ENCODE results near the gene NCAM1. TPM values are rescaled to one million over a fixed set of nuclear protein-coding genes. Genes with fewer than 3 reads are reported as not detected.
A peak's percentile ranks its signal among the peaks of the same experiment; 100 is the strongest.

The NCAM1 gene
- total RNA-seq, 1 donor from 2014 or later: 244 TPM

DNA sequence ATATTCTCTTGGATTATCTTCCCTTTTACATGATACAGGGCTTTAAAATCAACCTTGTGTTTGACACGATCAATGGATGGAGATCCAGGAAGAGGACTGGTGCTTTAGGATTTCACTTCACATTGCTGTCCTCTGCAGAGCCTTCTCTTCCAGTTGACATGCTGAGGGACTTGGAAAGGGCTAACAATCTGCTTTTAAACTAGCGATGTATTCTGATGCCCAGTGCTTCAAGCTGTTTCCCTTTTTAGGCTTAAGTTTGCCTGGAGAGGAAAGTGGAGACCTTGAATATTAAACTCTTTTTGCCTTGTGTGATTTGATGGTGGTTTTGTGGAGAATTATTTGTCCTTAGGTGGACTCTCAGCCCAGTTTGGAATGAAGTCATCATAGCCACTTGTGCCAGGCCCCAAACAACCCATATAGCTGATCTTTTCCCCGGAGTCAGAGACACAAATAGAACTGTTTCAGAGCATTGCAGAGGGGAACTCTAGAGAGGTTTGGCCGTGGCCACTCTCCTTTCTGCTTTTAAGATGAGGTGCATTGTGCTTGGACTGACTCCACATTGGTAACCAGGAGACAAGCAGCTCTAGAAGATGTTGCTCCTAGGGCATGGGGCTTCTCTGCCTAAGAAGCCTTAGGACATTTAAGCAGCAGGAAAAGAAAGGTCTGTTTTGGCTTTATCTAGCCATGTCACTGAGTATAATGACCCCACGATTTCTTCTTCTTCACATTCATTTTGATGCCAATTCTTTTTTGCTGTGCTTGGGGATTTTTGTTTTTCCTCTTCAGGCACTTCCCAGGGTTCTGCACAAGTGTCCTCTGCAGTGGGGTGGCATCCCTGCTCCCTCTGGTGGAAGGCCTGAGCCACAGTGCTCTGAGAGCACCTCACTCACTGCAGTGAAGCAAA is 152.8 kb downstream of the NCAM1 start:
- ATAC-seq (peak; percentile 92), DNase-seq (peak; percentile 72)
- intact Hi-C loops (cut with micrococcal nuclease): loop anchor here (10.0 kb wide), 1 partner anchor 529 kb away; no protein-coding TSS in a partner anchor

GRCh38 chr11:113114705-113115027 is 153.4 kb downstream of the NCAM1 start:
- ATAC-seq (no peak), DNase-seq (no peak)
- intact Hi-C loops (cut with micrococcal nuclease): loop anchor here (10.0 kb wide), 1 partner anchor 530 kb away; no protein-coding TSS in a partner anchor

DNA sequence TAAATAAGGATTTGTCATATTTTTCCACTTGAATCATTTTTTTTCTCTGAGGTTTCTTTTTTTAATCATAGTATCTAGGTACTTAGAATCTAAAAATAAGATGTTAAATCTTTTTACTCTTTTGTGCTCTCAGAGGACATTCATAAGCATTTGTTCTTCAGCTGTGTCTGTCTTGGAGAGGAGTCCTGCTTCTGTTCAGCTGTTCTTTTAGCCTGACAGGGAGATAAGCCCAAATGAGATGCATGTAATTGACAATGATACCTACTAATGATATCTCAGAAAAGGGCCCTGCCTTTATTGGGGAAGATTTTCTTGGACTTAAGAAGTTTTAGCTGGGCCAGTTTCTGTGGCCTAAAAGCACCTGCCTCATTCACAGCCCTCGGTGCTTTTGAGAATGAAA is 156.9 kb downstream of the NCAM1 start:
- intact Hi-C loops (cut with micrococcal nuclease): loop anchor here (10.0 kb wide), 1 partner anchor 533 kb away; no protein-coding TSS in a partner anchor
- ATAC-seq (no peak), DNase-seq (no peak)

GRCh38 chr11:113119074-113119473 is 157.9 kb downstream of the NCAM1 start:
- DNase-seq (no peak), ATAC-seq (peak; percentile 68)
- intact Hi-C loops (cut with micrococcal nuclease): loop anchor here (10.0 kb wide), 1 partner anchor 534 kb away; no protein-coding TSS in a partner anchor

GRCh38 chr11:113119966-113120736 is 158.9 kb downstream of the NCAM1 start:
- no peak for DNase-seq
- ATAC-seq: no peak

DNA sequence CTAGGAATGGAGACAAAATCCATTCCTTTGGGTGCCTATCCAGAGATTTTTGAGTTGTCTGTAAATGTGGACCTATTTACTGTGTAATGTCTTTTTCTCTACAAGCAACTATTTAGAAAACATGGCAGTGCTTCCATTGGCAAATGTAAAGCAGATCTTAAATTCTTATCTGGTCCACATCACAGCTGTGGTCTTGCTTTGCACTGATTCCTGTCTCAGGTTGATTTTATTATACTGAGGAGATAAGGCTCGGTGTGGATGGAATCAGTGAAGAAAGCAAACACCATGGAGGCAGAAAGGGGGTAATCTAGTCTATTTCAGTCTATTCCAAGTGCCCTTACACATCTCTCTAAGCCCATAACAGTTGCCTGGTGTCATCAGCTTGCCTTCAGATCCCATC is 160.5 kb downstream of the NCAM1 start:
- ATAC-seq (no peak), DNase-seq (no peak)
- intact Hi-C loops (cut with micrococcal nuclease): no loop called here

More at GRCh38 chr11:113119966-113120736, 158.9 kb downstream of the NCAM1 start:
- intact Hi-C loops (cut with micrococcal nuclease): loop anchor here (10.0 kb wide), 1 partner anchor 535 kb away; no protein-coding TSS in a partner anchor

DNA sequence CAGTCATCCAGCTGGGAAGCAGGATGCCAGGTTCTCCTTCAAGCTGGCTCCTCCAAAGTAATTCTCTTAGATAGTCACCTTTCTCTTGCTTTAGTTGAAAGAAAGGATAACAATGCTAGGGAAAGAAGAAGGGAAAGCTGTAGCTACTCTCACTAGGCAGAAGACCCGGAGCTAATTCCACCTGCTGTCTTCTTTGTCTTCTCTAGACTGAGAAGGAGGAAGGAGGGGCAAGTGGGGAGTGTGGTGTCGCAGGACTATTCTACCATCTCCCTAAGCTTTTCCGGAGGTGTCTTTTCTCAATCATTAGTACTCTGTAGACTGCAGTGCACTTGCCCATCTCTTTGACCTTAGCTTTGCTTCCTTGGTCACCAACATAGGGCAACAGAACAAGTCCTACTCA is 162.8 kb downstream of the NCAM1 start:
- intact Hi-C loops (cut with micrococcal nuclease): no loop called here
- DNase-seq: no peak
- ATAC-seq: no peak

- no peak for ATAC-seq
- no peak for DNase-seq
- intact Hi-C loops (cut with micrococcal nuclease): no loop called here
Observed at GRCh38 chr11:113124578-113124977, 163.4 kb downstream of the NCAM1 start.

GRCh38 chr11:113129261-113129992 is 168.2 kb downstream of the NCAM1 start:
- ATAC-seq: no peak
- no peak for DNase-seq
- intact Hi-C loops (cut with micrococcal nuclease): no loop called here

- DNase-seq (no peak), ATAC-seq (no peak)
- intact Hi-C loops (cut with micrococcal nuclease): loop anchor here (10.0 kb wide), 1 partner anchor 124 kb away; no protein-coding TSS in a partner anchor
Observed at GRCh38 chr11:113131036-113131775, 170.0 kb downstream of the NCAM1 start.

DNA sequence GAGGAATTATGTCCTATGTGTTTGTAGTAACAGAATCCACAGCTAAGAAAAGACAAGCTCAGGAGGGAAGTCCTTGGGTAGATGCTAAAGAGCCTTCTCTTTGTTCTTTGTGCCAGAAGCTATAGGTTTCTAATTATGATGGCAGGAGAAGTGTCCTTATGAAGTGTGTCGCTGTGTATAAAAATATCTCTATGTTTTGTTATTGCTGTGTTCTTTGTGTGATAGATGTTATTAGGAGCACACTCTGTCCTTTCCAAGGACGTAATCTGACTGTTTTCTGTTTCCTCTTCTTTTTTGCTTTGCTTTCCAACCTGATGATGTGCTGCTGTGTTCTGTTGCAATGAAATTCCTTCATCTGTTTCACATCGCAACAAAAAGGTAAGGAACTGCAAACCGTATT is 171.9 kb downstream of the NCAM1 start:
- intact Hi-C loops (cut with micrococcal nuclease): loop anchor here (10.0 kb wide), 1 partner anchor 122 kb away; no protein-coding TSS in a partner anchor
- peak; percentile 21 for ATAC-seq
- no peak for DNase-seq

DNA sequence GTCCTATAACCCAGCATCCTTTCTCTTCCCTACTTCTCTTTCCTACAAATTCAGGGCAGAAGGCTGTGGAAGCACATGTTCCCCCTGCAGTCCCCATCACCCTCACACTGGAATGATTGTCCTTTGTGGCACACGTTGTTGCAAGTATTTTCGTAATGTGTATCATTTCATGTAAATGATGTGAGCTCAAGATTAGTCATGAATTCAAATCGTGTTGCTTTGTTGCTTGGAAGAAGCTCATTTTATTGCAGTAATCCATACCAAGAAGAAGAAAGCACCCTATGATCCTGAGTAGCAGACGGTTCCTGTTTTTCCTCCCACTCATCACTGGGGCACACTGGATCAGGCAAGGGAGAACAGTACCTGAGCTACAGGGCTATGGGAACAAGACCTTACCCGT is 173.4 kb downstream of the NCAM1 start:
- intact Hi-C loops (cut with micrococcal nuclease): loop anchor here (10.0 kb wide), 1 partner anchor 120 kb away; no protein-coding TSS in a partner anchor
- DNase-seq (no peak), ATAC-seq (no peak)

- intact Hi-C loops (cut with micrococcal nuclease): loop anchor here (10.0 kb wide), 1 partner anchor 117 kb away; no protein-coding TSS in a partner anchor
- no peak for DNase-seq
- no peak for ATAC-seq
Observed at GRCh38 chr11:113137713-113138529, 176.7 kb downstream of the NCAM1 start.

DNA sequence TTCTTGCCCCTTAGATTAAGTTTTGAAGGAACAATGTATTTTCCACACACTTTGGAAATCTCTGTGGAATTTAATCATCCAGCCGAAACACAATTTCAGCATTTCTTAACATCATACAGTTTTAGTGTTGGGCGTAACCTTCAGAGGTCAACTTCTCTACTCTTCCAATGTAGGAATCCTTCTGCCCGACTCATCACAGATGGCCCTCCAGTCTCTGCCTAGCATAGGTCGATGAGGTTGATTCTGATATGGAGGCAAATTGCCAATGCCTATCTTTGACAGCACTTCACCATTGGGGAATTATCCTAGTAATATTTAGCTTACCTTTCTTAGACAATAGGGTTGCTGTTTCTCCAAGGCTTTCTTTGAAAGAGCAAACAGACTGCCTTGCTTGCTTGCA is 177.5 kb downstream of the NCAM1 start:
- no peak for DNase-seq
- ATAC-seq: no peak
- intact Hi-C loops (cut with micrococcal nuclease): loop anchor here (10.0 kb wide), 1 partner anchor 116 kb away; no protein-coding TSS in a partner anchor

DNA sequence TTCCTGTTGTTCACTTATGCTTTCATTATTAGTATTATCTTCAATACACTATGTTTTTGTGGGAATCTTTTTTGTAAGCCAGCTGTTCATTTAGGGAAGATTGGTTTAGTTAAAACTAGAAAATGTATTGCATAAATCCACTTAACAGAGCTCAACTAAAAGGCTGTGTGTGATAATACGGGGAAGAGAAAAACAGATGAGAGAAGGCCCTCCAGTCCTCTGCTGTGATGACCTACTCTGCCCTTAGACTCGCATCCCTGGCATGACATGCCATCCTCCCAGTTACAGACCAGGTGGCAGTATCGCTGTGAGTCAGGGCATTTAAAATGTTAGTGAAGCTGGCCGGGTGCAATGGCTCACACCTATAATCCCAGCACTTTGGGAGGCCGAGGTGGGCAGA is 179.8 kb downstream of the NCAM1 start:
- DNase-seq (no peak), ATAC-seq (no peak)
- intact Hi-C loops (cut with micrococcal nuclease): no loop called here

- no peak for DNase-seq
- ATAC-seq: no peak
- intact Hi-C loops (cut with micrococcal nuclease): no loop called here
Observed at GRCh38 chr11:113142508-113142907, 181.3 kb downstream of the NCAM1 start.

GRCh38 chr11:113147249-113147648 is 186.0 kb downstream of the NCAM1 start:
- DNase-seq (no peak), ATAC-seq (peak; percentile 81)
- intact Hi-C loops (cut with micrococcal nuclease): no loop called here

GRCh38 chr11:113148076-113148475 is 186.9 kb downstream of the NCAM1 start:
- intact Hi-C loops (cut with micrococcal nuclease): no loop called here
- no peak for DNase-seq
- no peak for ATAC-seq

Data from left ventricle myocardium superior (tissue), 1 donor.